Renal cortex interstitium (tissue), 11 donors: ENCODE results near the gene RBFOX1. TPM values are rescaled to one million over a fixed set of nuclear protein-coding genes. Genes with fewer than 3 reads are reported as not detected.
A peak's percentile ranks its signal among the peaks of the same experiment; 100 is the strongest.

ENCODE experiments used
- DNase-seq, 11 donors: peaks; one replicate each; pipeline ENCODE4 v3.0.0-alpha.2; 2013; ENCODE audit warnings: low read depth in 9 of 11, low spot score in 4 of 11; ENCODE audit errors: extremely low read depth in 1 of 11
- polyA plus RNA-seq, 3 donors: library from polyadenylated mRNA; unstranded; fragments of 120-200 nt; gene quantifications; one replicate each; pipeline ENCODE4 v1.2.1, GENCODE V29; 2013; ENCODE audit not compliant: insufficient read length in 3 of 3

RBFOX1 gene
- polyA plus RNA-seq, 3 donors, result 2.7 to 4.3 (median 3.0) TPM

DNA sequence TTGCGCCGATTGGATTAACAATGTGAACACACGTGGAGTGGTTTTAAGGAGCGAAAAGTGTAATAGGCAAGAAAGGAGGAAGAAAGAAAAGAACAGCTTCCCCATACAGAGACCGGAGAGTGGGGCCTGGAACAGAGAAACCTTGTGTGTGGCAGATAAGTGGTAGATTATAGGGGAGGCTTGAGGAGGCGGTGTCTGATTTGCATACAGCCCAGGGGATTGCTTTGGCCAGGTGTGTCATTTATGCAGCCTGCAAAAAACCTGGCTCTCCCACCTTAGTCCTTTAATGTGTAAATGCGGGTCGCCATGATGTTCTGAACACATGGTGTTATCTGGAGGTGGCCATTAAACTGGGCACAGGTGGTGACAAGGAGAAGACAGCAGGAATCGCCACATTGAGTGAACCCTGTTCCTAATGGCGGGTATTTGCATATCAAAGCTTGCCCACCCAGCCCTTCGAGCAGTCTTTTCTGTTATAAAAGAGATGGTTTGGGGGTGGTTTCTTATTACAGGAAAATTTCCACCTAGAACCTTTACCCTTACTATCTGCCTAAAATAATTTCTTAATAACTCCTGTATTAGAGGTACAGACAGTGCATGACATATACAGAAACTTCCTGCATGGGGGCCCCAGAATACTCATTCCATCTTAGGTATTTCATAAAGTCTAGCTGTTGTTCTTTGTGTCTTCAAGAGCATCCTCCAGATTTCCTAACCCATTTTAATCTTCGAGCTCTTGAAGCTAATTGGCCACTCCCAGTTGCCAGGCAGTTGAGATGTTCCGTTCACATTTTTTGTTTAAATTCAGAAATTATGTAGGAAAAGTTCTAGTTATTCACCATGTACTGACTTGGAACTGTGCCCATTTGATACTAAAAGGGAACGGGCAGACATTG lies 292.5 kb downstream of the RBFOX1 start:
- no peak for DNase-seq

DNA sequence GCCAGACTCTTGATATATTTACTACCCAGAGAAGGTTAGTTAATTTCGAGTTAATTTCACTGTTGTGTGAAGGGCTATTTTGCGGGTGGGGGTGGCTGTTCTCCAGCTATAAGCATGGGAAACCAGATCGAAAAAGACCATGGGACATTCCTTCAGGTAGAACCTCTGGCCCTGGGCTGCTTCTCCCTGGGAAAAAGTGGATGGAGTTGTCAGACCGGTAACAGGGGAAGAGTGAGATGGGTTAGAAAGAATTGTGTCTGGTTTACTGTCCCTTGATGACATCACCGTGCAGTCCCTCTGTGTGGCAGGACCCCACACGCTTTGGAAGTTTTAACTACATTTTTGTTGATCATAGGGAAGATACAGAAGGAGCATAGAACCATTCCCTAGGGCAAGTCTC lies 296.3 kb downstream of the RBFOX1 start:
- no peak for DNase-seq

DNA sequence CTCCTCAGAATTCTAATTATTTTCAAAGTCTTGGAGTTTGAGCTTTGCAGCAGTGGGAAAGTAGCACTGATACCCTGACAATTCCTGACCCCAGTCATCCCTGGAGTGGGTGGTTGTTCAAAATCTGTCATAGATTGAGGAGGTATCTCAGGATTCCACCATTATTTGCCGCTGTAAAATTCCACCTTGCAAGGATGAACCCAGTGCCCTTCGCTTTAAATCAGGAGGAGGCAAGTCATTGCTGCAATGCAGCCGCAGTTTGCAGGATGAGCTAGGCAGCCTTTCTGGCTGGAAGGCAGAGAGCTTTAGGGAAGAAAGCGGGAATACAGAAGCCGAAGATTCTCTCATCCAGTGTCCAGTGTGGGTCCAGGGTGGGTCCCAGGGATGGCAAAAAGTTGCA lies 296.9 kb downstream of the RBFOX1 start:
- no peak for DNase-seq

DNA sequence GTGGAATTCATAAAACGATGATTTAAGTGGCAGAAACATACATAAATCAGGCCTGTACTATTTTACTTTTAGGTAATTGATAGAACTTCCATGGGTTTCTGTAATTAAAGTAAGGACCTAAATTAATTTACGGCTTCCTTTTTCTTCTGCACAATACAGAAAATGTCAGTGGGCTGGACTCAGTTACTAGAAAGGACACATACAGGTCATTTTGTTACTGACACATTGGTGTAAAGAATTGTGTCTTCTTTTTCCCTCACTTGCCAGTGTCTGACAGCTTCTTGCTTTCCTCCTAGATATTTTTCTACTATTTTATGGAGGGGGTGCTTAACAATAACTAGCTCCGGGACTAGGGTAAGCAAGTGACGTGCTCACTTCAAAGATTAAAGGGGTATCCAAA lies 304.8 kb downstream of the RBFOX1 start:
- no peak for DNase-seq

DNA sequence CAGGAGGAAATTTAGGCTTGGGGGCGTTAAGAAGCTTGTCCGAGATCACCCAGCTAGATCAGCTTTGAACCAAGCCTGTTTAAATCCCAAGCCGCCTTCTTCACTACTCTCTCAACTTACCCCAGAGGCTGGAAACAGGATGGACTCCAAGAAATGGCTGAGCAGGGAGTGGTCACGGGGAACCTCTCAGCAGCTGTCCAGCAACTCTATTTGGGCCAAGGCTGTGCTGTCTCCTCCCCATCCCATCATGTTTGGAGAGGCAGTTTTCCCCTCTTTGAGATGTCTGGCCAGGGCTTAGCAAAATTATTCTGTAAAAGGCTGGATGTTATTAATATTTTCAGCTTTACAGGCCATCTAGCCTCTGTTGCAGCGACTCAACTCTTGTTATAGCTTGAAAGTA lies 305.7 kb downstream of the RBFOX1 start:
- no peak for DNase-seq

DNA sequence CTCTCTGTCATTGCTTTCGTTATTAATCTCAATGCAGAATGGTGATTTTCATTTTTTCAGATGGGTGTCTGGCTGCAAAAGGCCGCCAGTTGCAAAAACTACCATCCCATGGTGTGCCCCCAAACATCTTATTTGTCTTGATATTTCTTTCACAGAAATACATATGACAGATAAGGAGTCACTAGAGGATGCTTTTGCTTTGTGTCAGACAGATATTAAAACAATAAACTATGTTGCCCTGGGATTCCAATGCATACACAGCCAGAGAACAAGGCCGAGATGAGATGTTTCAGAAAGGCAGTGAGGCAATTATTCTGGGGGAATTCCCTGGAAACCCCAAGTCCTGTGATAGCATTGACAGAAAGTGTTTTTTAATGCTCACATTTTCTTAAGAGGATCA lies 307.7 kb downstream of the RBFOX1 start:
- DNase-seq, result no peak

DNA sequence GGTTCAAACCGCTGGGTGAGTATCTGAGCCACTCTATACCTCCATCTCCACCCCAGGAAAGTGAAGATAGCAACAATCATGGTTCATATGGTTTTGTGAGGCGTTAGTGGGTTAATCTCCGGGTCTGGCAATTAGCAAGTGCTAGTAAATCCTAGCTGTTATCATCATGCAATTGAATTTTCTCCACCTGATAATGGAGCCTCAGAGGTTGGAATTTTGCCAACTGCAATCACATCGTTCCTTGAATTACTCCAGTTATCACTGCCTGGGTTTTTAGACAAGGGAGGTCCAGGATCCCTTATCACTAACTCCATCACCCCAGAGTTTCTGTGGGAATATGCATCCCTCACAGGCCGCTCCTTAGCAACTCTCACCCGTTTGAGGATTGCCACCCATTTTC lies 311.5 kb downstream of the RBFOX1 start:
- no peak for DNase-seq

DNA sequence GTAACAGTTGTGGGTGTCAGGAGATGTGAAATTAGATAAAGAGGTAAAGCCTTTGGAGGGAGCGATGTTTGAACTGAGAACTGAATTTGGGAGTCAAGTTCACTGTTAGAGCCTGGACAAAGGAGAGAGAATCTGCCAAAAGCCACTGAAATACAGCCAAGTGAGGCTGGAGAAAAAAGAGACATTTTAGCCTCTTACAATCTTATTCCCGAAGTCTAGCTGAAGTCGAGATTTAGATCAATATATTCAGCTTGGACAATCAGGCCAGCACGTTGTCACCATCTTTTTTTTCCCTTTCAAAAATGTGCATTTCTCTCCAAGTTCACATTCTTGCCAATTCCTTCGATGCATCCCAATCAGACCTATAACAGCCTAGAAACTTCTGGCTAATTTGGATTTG lies 312.2 kb downstream of the RBFOX1 start:
- DNase-seq, result no peak

DNA sequence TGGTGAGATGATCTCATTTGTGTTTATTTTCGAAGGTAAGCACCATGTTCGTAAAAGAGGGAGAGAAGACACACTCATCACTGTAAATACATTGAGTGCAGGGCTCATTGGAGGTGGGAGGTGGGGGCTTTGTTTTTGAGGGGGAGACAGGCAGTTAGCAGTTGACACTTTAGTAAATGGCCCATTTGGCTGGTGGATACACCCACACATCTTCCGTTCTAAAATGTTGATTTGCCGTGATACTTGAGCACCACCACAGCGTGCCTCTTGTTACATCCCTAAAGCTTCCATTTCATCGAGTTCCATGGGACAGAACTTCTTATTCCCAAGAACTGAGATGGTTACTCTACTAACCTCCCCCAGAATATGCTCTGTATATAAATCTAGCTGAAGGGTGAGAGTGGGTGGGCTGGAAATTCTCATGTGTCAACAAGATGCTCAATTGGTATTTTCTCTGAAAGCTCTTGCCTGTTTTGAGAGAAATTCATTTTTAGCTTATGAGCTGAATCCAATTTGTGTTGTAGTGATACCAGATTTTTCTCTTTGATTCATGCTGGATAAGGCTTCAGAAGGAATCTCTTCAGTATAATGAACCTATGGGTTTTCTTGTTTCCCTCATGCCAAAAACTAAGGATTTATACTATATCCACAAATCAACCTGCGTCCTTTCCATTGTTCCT lies 314.3 kb downstream of the RBFOX1 start:
- peak; percentile 5 to 53 (median 23) for DNase-seq

DNA sequence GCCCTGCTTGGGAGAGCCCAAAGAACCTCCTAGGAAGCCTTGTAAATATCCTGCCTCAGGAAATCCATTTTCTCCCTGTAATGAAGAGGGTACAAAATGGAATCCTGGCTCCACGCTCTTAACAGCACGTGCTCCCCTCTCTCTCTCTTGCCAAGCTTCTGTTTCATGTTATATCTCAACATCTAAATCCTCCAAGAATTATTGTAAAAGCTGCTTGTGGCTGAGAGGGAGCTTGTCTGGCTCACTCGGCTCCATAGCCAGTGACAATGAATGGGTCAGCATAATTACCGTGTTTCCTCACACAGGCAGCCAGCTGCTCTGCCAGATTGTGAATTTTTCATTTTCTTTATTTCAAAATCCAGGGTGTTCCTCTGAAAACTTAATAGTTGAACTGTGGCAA lies 317.8 kb downstream of the RBFOX1 start:
- DNase-seq, result no peak

DNA sequence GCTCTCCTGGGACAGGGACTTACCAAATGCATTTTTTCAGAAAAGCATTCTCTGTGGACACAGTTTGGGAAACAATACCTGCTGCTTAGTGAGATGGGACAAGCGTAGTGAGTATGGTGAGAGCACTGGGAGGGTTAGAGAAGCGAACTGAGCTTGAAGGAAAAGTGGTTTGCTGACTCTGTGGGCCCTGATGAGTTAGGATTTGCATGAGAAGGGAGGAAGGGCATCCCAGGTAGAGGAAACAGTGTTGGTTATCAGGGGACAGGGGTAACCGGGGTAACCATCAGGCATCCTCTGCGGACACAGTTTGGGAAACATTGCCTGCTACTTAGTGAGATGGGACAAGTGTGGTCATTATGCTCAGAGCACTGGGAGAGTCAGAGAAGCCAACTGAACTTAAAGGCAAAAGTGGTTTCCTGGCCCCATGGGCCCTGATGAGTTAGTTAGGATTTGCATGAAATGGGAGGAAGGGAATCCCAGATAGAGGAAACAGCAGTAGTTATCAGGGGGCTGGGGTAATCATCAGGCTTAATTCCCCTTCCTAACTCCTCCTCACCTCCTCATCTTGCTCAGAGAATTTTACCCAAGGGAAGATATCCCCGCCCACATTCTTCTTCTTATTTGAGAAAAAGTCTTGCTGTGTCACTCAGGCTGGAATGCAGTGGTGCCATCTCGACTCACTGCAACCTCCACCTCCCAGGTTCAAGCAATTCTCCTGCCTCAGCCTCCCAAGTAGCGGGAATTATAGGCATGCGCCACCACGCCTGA lies 319.3 kb downstream of the RBFOX1 start:
- no peak for DNase-seq

DNA sequence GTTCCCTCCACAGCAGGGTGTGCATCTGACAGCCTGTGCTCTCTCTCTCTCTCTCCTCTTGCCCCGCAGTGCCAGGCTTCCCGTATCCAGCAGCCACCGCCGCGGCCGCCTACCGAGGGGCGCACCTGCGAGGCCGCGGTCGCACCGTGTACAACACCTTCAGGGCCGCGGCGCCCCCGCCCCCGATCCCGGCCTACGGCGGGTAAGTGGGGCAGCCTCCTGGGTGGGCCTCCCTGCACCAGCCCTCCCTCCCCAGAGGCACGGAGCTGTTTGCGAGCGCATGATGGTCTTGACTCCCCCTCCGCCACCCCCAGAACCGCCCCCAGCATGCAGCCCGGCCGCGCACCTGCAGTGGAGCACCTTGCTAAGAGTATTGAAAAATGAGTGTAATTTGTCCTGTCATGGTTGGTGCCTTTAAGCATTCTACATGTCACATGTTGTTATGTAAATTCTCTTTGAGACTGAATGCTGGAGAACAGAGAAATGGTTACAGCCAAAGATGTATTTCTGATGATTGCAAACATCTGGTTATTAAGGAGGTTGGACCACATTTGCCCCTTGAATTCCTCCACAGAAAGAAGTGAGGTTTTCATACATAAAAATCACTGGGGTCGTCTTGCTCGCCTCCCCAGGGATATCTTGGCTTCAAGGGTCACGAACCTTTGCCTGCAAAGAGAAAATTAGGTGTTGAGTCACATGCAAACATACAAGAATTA lies 321.3 kb downstream of the RBFOX1 start:
- DNase-seq, result no peak

DNA sequence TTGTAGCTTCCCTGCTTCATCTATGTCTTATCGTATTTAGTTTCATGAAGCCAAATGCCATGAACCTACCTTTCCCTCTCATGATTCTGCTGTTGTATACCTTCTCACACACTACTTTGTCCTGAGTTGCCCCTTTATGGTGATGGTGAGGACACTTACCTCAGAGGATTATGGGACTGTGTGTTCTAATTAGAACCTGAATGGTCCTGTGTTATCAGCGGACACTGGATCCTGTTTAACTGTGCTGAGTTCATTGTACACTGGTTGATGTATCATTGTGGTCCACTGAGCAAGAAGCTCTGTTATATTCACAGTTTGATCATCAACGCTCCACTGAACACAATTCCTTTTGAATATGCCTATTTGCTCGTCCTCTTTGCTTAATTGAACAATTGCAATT lies 343.0 kb downstream of the RBFOX1 start:
- no peak for DNase-seq

DNA sequence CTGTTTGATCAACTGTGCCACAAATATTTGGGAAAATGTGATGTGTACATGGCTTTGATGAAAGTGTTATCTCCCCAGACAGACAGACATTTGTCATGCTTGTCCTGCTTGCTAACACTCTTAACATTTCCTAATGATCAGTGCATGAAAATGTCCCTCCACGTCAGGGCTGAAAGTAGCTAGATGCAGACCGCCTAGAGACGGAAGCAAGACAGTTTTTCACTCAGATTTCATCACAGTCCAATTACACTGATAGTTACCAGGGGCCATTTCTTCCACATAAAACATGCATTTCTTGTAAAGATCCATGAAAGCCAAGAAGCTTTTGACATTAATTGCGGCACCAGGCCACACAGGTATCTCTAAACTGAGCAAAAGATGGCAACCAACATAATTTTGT lies 347.7 kb downstream of the RBFOX1 start:
- no peak for DNase-seq

DNA sequence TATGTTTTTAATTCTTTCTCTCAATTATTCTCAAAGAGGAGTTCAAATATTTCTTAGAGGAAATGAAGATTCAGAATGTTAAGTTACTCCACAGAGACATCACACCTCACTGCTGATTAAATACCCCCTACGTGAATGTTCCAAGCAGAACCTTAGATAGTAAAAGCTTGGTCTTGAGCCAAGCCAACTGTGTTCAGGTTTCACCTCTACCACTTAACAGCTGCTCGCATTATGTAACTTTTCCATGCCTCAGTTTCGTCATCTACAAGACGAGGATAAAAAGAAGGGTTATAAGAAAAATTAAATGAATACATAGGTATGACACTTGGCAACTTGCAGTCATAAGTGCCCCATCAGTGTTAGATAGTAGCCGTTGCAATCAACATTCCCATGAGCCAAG lies 356.2 kb downstream of the RBFOX1 start:
- DNase-seq, result no peak

DNA sequence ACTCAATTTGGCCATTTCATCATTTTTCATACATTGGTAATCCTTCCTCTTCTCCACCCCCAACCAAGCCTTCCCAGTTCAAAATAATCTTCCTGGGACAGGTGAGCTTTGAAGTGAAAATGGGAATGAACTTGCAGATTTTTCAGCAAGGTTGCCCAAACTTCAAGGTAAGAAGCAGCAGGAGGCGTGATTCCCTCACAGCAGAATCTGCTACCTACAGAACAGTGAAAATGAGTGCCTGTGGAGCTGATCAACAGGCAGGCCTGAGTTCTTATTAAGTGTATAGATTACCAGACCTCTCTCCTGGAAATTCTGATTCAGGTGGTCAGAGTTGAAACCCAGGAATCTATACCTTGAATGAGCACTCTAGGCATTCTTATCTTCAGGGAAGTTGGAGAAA lies 356.6 kb downstream of the RBFOX1 start:
- DNase-seq, result no peak

DNA sequence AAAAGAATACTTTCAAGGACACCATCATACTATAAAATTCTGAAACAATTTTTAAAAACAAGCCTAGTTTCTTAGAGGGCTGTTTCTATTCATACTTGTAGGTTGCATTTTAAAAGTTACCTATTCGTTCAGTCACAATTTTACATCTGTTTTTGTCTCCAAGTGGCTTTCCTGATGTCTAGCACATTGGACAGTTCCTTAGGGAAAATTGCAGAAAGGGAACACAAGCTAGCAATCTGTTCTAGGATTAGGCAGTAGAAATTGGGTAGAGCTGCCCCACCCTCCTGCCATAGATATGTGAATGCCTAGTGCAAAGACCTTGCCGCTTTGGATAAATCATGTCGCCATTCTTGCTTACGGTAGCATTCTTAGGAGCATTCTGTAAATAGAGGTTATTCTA lies 358.9 kb downstream of the RBFOX1 start:
- DNase-seq, result no peak

DNA sequence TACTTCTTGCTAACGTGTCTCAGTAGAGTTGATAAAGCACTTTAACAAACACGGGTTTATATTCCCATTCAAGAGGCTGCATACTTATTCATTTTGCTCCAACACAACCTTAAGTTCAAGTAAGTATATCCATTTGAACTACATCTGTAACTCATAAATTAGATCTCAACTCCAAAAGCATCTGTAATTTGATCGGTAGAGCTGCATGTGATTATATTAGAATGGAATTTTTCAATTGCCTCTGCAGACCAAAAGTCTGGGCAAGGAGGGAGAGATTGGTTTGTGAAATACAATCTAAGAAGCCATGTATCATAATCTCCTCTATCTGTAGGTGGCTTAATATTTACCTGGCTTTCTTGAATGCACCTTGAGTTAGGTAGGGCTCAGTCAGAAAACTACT lies 371.0 kb downstream of the RBFOX1 start:
- no peak for DNase-seq

DNA sequence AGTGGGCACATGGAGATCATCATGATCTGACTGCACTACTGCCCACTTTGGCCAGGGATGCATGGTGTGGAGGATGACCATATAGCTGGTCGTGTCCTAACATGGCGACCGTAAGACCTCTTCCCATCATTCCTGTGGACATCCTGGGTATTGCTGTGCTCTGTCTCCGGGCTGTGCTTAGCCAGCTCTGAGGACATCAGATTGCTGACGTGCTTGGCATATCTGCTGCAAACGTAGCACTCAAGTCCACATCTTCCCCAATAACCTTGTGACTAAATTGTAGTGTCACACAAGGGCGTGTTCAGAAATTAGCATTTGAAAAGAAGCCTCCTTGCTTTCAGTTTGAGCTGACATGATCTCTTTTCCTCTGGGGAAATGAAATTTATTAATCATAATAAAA lies 373.2 kb downstream of the RBFOX1 start:
- no peak for DNase-seq
